Endothelial cell of umbilical vein (primary cell): ENCODE results near the gene POLR2L. TPM values are rescaled to one million over a fixed set of nuclear protein-coding genes. Genes with fewer than 3 reads are reported as not detected.

Experiments
- BruUV-seq: library from RNA; stranded (reverse); fragments of 400-500 nt; replicated peaks from 2 replicates; lab custom pipeline; 2021; lab: Mats Ljungman, UMichigan
- CTCF ChIA-PET: fragments of 300-600, 350-600 bp; sonication (Branson Sonifier 250); formaldehyde crosslinking; loops from one replicate; lab custom pipeline; 2021; ENCODE audit warnings: antibody characterized with exemption, inconsistent platforms; lab: Charles Lee
- POLR2A ChIA-PET: fragments of 300-600, 350-600 bp; sonication (Branson Sonifier 250); formaldehyde crosslinking; loops from one replicate; lab custom pipeline; 2021; ENCODE audit warnings: antibody characterized with exemption, inconsistent platforms; lab: Charles Lee
- DNase-seq: peaks from one replicate; pipeline ENCODE4 v3.0.0-alpha.2; 2011; ENCODE audit warnings: low read depth, low spot score
- FAIRE-seq: peaks from 2 replicates; lab custom pipeline; 2011; peaks lifted over from hg19 to GRCh38; lab: Jason Lieb, UNC
- H2AFZ ChIP-seq: 2 replicates; pipeline ENCODE4 v1.6.0; 2012; ENCODE audit warnings: low read depth, low read length, control low read depth, inconsistent platforms
- H3K27ac ChIP-seq: 2 replicates; pipeline ENCODE4 v1.5.1; 2011; ENCODE audit warnings: low read depth, mild to moderate bottlenecking, control low read depth, low read length, moderate library complexity; ENCODE audit not compliant: insufficient read depth
- H3K27me3 ChIP-seq, 2 experiments: 2 replicates each; pipeline versions ENCODE4 v1.6.0 to v1.6.1; 2011; ENCODE audit warnings: low read length in 2 of 2, mixed read lengths in 1 of 2; ENCODE audit not compliant: control insufficient read depth in 2 of 2, insufficient read depth in 2 of 2
- H3K36me3 ChIP-seq, 2 experiments: 2 replicates in 1 of 2; 3 replicates in 1 of 2; pipeline ENCODE4 v1.5.1; 2011; ENCODE audit warnings: low read length in 2 of 2, mild to moderate bottlenecking in 1 of 2, moderate library complexity in 1 of 2; ENCODE audit not compliant: control insufficient read depth in 2 of 2, insufficient read depth in 2 of 2; ENCODE audit errors: extremely low read depth in 1 of 2
- H3K4me1 ChIP-seq: 3 replicates; pipeline ENCODE4 v1.5.1; 2011; ENCODE audit warnings: mild to moderate bottlenecking, low read length; ENCODE audit not compliant: control insufficient read depth, insufficient read depth; ENCODE audit errors: extremely low read depth
- H3K4me2 ChIP-seq: 2 replicates; pipeline ENCODE4 v1.6.1; 2011; ENCODE audit warnings: low read length, control low read depth, mixed read lengths; ENCODE audit not compliant: insufficient read depth
- H3K4me3 ChIP-seq, 3 experiments: fragments of 200-600 bp in 1 of 3; sonication (generic), shearing (Covaris generic) in 1 of 3; replicated peaks in 1 of 3; 2 replicates each; pipeline ENCODE4 v1.5.1; 2011 to 2016; ENCODE audit warnings: control low read depth in 3 of 3, low read length in 3 of 3, mild to moderate bottlenecking in 2 of 3, inconsistent platforms in 1 of 3, low read depth in 1 of 3, moderate library complexity in 1 of 3; ENCODE audit not compliant: insufficient read depth in 1 of 3
- H3K79me2 ChIP-seq: 2 replicates; pipeline ENCODE4 v1.6.0; 2012; ENCODE audit warnings: low read length, inconsistent platforms; ENCODE audit not compliant: control insufficient read depth, insufficient read depth
- H3K9ac ChIP-seq: replicated peaks from 2 replicates; pipeline ENCODE3; 2011; ENCODE audit warnings: low read length, control low read depth; ENCODE audit not compliant: insufficient read depth; ENCODE audit errors: extremely low read depth
- H3K9me1 ChIP-seq: replicated peaks from 3 replicates; pipeline ENCODE4 v1.6.0; 2011; ENCODE audit warnings: mild to moderate bottlenecking, low read length; ENCODE audit not compliant: control insufficient read depth, insufficient read depth; ENCODE audit errors: extremely low read depth
- H3K9me3 ChIP-seq: replicated peaks from 2 replicates; pipeline ENCODE4 v1.5.1; 2012; ENCODE audit warnings: low read length, inconsistent platforms; ENCODE audit not compliant: control insufficient read depth, insufficient read depth
- H4K20me1 ChIP-seq: replicated peaks from 2 replicates; pipeline ENCODE3; 2011; ENCODE audit warnings: mild to moderate bottlenecking, low read length; ENCODE audit not compliant: control insufficient read depth, insufficient read depth; ENCODE audit errors: extremely low read depth
- GATA2 ChIP-seq: IDR thresholded peaks from 2 replicates; pipeline ENCODE4 v1.7.0; 2011; ENCODE audit warnings: low read depth, mild to moderate bottlenecking, moderate library complexity, mixed read lengths, low read length; ENCODE audit not compliant: insufficient read length, insufficient read depth
- MAX ChIP-seq: IDR thresholded peaks from 2 replicates; pipeline ENCODE4 v1.6.1; 2011; ENCODE audit not compliant: insufficient read depth, insufficient read length
- POLR2AphosphoS5 ChIP-seq: IDR thresholded peaks from 2 replicates; pipeline ENCODE4 v1.6.1; 2012; ENCODE audit warnings: low read depth, mild to moderate bottlenecking, control low read depth, low read length, moderate library complexity; ENCODE audit not compliant: insufficient read depth
- dilution Hi-C: fragments of 300-500 bp; cut with MboI; formaldehyde crosslinking; loops from one replicate; pipeline ENCODE4 v1.15.0; 2019; ENCODE audit warnings: low sequenced_read_pairs; ENCODE audit not compliant: extremely low pct_ligation_motif_present
- intact Hi-C: fragments of 100-400 bp; cut with micrococcal nuclease; formaldehyde crosslinking; loops from one replicate; pipeline ENCODE4 v1.10.0; 2022
- polyA plus RNA-seq, 4 experiments: library from polyadenylated mRNA; depleted of rRNA in 3 of 4; stranded (reverse) in 3 of 4; unstranded in 1 of 4; fragments of >200 nt; gene quantifications; 2 replicates each; pipeline versions ENCODE4 v1.2.1 to v1.2.3, GENCODE V29; 2011 to 2012; ENCODE audit warnings: missing spikeins in 1 of 4
- total RNA-seq: library from RNA; stranded (reverse); gene quantifications from 2 replicates; pipeline ENCODE4 v1.2.3, GENCODE V29; 2021

The POLR2L gene
- total and polyA plus RNA-seq, 2 donors (not counting 3 experiments of a cell fraction or from before 2014, with no cell fraction given), result 146 to 259 TPM

GRCh38 chr11:844693-845644 lies 2.6 kb upstream of the POLR2L start:
- TF ChIP-seq MAX (no peak), POLR2AphosphoS5 (no peak), GATA2 (no peak)
- intact Hi-C loops, result loop anchor here (1.0 to 5.0 kb wide), 4 partner anchors 10 to 132 kb away; partner anchors contain the start of genes CHID1 and RPLP2
- H3K9me1 ChIP-seq, result no peaks in the 10 kb centered on the region
- H3K4me1 ChIP-seq, result peaks cover 39% of the 10 kb centered on the region
- H2AFZ ChIP-seq, result no peak overlapping the region
- H3K79me2 ChIP-seq, result peaks cover 36% of the 10 kb centered on the region
- H3K4me3 ChIP-seq, result peak overlapping the region in 1 of 3 experiments; percentile 23
- peak overlapping the region; percentile 44 for H3K4me2 ChIP-seq
- no peaks in the 10 kb centered on the region for H3K9me3 ChIP-seq
- no peaks in the 10 kb centered on the region for H4K20me1 ChIP-seq
- ChIA-PET POLR2A (interaction anchor here (0.5 to 3.8 kb wide), 6 partner anchors 11 to 58 kb away, joined by 3 to 25 read pairs (median 5); partner anchors contain the start of genes CD151 and PNPLA2), CTCF (interaction anchor here (0.6 to 3.3 kb wide), 4 partner anchors 11 to 206 kb away, joined by 3 to 19 read pairs (median 6); partner anchors contain the start of gene CD151)
- H3K27ac ChIP-seq, result peak overlapping the region; percentile 83
- dilution Hi-C loops, result no loop called here
- peak; percentile 96 for FAIRE-seq
- peak overlapping the region; percentile 68 for H3K9ac ChIP-seq
- TSS peak; percentile 2 for BruUV-seq
- no peaks in the 10 kb centered on the region for H3K27me3 ChIP-seq
- H3K36me3 ChIP-seq, result peaks cover 2 to 5% of the 10 kb centered on the region in 2 experiments
- DNase-seq, result peak; percentile 92
